ENCODE results near the gene SOBP.

DNA sequence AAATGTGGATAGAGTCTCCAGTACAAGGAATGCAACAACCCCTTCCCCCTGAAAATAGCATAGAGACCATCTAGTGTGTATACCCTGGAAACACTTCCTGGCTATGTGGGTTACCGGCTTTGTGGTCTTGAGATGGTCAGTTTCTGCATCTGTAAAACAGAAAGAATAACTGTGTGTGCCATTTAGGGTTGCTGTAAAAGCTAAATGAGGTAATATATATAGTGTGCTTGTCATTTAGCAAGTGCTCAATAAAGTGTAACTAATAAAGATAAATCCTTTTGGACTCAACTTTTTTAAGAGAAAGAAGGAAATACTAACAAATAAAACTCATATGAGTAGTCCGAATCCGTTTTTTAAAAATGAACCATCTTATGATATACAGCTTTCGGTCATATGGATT lies 109.1 kb downstream of the SOBP start:
- TF ChIP-seq CTCF (optimal IDR thresholded peaks at IDR 0.05 in 1 of 3, IDR thresholded peaks at IDR 0.05 in 1 of 3, conservative IDR thresholded peaks at IDR 0.05 in 1 of 3; ENCODE audit: extremely low read depth in 1 of 3, insufficient read depth in 2 of 3, low read length in 3 of 3) (no peak), EZH2 (IDR thresholded peaks at IDR 0.05; ENCODE audit: low read length) (no peak)
